WTC11 (cell line): ENCODE measurements around the gene FOXJ3. TPM values are rescaled to one million over a fixed set of nuclear protein-coding genes. Genes with fewer than 3 reads are reported as not detected.

Source experiments
- ATAC-seq: fragments of 200-7000 bp; cut with Tn5 transposase; 2 replicates; pipeline ENCODE4 v1.10.0; 2021; ENCODE audit warnings: mild to moderate bottlenecking, moderate library complexity
- CTCF ChIA-PET: fragments of 300-600 bp; sonication (Branson Sonifier 250); formaldehyde crosslinking; loops from one replicate; lab custom pipeline; 2021; ENCODE audit warnings: antibody characterized with exemption; lab: Charles Lee
- POLR2A ChIA-PET: fragments of 350-600 bp; sonication (Branson Sonifier 250); formaldehyde crosslinking; loops from one replicate; lab custom pipeline; 2021; ENCODE audit warnings: antibody characterized with exemption; lab: Charles Lee
- DNase-seq: peaks from one replicate; pipeline ENCODE4 v3.0.0; 2021; ENCODE audit warnings: low spot score
- H3K27ac Mint-ChIP-seq: 2 replicates; pipeline ENCODE4 v1.8.0; 2021; ENCODE audit warnings: mixed read lengths
- H3K27me3 Mint-ChIP-seq: 2 replicates; pipeline ENCODE4 v1.8.0; 2021; ENCODE audit warnings: low read depth, mild to moderate bottlenecking, moderate library complexity, mixed read lengths
- H3K36me3 Mint-ChIP-seq: 2 replicates; pipeline ENCODE4 v1.8.0; 2021; ENCODE audit warnings: mixed read lengths
- H3K4me1 Mint-ChIP-seq: 2 replicates; pipeline ENCODE4 v1.8.0; 2022; ENCODE audit warnings: mixed read lengths
- H3K4me3 Mint-ChIP-seq: 2 replicates; pipeline ENCODE4 v1.8.0; 2021; ENCODE audit warnings: mild to moderate bottlenecking, moderate library complexity, mixed read lengths
- H3K9me3 Mint-ChIP-seq: 2 replicates; pipeline ENCODE4 v1.8.0; 2021; ENCODE audit warnings: mixed read lengths
- ARID4B ChIP-seq: sonication (generic); formaldehyde crosslinking; IDR thresholded peaks from 2 replicates; pipeline ENCODE4 v1.8.0; 2023; ENCODE audit warnings: missing genetic modification reagents, mild to moderate bottlenecking, borderline replicate concordance
- ATF1 ChIP-seq: sonication (generic); formaldehyde crosslinking; IDR thresholded peaks from 2 replicates; pipeline ENCODE4 v1.8.1; 2023; ENCODE audit warnings: mild to moderate bottlenecking, moderate library complexity, missing genetic modification reagents
- CREM ChIP-seq: sonication (generic); formaldehyde crosslinking; IDR thresholded peaks from 2 replicates; pipeline ENCODE4 v1.8.1; 2022; ENCODE audit warnings: mild to moderate bottlenecking, missing genetic modification reagents, moderate library complexity
- CTCF ChIP-seq: fragments of 200-600 bp; IDR thresholded peaks from 2 replicates; pipeline ENCODE4 v1.8.0; 2022; ENCODE audit warnings: antibody characterized with exemption
- FOXP1 ChIP-seq: sonication (generic); formaldehyde crosslinking; IDR thresholded peaks from 2 replicates; pipeline ENCODE4 v1.8.0; 2022; ENCODE audit warnings: missing genetic modification reagents, mild to moderate bottlenecking, moderate library complexity, borderline replicate concordance
- FOXP4 ChIP-seq: sonication (generic); formaldehyde crosslinking; IDR thresholded peaks from 2 replicates; pipeline ENCODE4 v1.8.0; 2022; ENCODE audit warnings: mild to moderate bottlenecking, missing genetic modification reagents
- GTF2I ChIP-seq: fragments of 250-450 bp; sonication (Bioruptor Pico); conservative IDR thresholded peaks from 2 replicates; pipeline ENCODE4 v1.4.0; 2021; ENCODE audit warnings: mild to moderate bottlenecking
- IRF1 ChIP-seq: sonication (generic); formaldehyde crosslinking; IDR thresholded peaks from 2 replicates; pipeline ENCODE4 v1.8.0; 2023; ENCODE audit warnings: missing genetic modification reagents
- RORB ChIP-seq: fragments of 250-450 bp; sonication (Bioruptor Pico); IDR thresholded peaks from 2 replicates; pipeline ENCODE4 v1.9.0; 2021; ENCODE audit warnings: mild to moderate bottlenecking
- SOX15 ChIP-seq: fragments of 250-450 bp; sonication (Bioruptor Pico); IDR thresholded peaks from 2 replicates; pipeline ENCODE4 v1.9.0; 2021; ENCODE audit warnings: mild to moderate bottlenecking
- TCF7 ChIP-seq: sonication (generic); formaldehyde crosslinking; IDR thresholded peaks from 2 replicates; pipeline ENCODE4 v1.8.0; 2022; ENCODE audit warnings: mild to moderate bottlenecking, low read depth, missing genetic modification reagents, moderate library complexity
- TEAD1 ChIP-seq: sonication (generic); formaldehyde crosslinking; IDR thresholded peaks from 2 replicates; pipeline ENCODE4 v1.8.0; 2022; ENCODE audit warnings: mild to moderate bottlenecking, missing genetic modification reagents
- TP53 ChIP-seq: sonication (generic); formaldehyde crosslinking; IDR thresholded peaks from 2 replicates; pipeline ENCODE4 v1.8.1; 2023; ENCODE audit warnings: mild to moderate bottlenecking, missing genetic modification reagents
- ZBTB21 ChIP-seq: sonication (generic); formaldehyde crosslinking; IDR thresholded peaks from 2 replicates; pipeline ENCODE4 v1.8.1; 2023; ENCODE audit warnings: mild to moderate bottlenecking, missing genetic modification reagents, borderline replicate concordance
- ZNF121 ChIP-seq: sonication (generic); formaldehyde crosslinking; IDR thresholded peaks from 2 replicates; pipeline ENCODE4 v1.8.0; 2023; ENCODE audit warnings: missing genetic modification reagents
- ZNF219 ChIP-seq: sonication (generic); formaldehyde crosslinking; IDR thresholded peaks from 2 replicates; pipeline ENCODE4 v1.8.0; 2023; ENCODE audit warnings: missing genetic modification reagents, mild to moderate bottlenecking, borderline replicate concordance
- ZNF532 ChIP-seq: fragments of 250-450 bp; sonication (Bioruptor Pico); IDR thresholded peaks from 2 replicates; pipeline ENCODE4 v1.9.0; 2021; ENCODE audit warnings: mild to moderate bottlenecking, borderline replicate concordance
- ZSCAN18 ChIP-seq: fragments of 250-450 bp; sonication (Bioruptor Pico); IDR thresholded peaks from 2 replicates; pipeline ENCODE4 v2.1.2; 2022; ENCODE audit warnings: mild to moderate bottlenecking, moderate library complexity
- total RNA-seq: library from RNA; stranded (reverse); gene quantifications from 3 replicates; pipeline ENCODE4 v1.2.3, GENCODE V29; 2021

The FOXJ3 gene
- total RNA-seq, 1 experiment from 2014 or later = 43.3 TPM

- no peaks in the 10 kb centered on the region for H3K9me3 Mint-ChIP-seq
- H3K4me1 Mint-ChIP-seq = peaks cover 10% of the 10 kb centered on the region
- H3K27me3 Mint-ChIP-seq = no peaks in the 10 kb centered on the region
- no peak overlapping the region for H3K27ac Mint-ChIP-seq
- H3K4me3 Mint-ChIP-seq = no peak overlapping the region
- POLR2A ChIA-PET = interaction anchor here (0.6 kb wide), 1 partner anchor 509 kb away, joined by 3 read pairs; the partner anchor contains the start of gene YBX1
- CTCF ChIA-PET = interaction anchor here (0.5 to 2.2 kb wide), 72 partner anchors 10 to 657 kb away, joined by 3 to 38 read pairs (median 4); partner anchors contain the start of genes C1orf50, CCDC30, GUCA2A and HIVEP3
- H3K36me3 Mint-ChIP-seq = no peaks in the 10 kb centered on the region
- ATAC-seq = peak; percentile 83
- no peak for TF ChIP-seq ZBTB21
- TF ChIP-seq FOXP4 = no peak
- peak; percentile 96 for TF ChIP-seq CTCF
- TF ChIP-seq ZNF532 (CRISPR knock-in tag) = no peak
- no peak for TF ChIP-seq TEAD1 (CRISPR knock-in tag)
- no peak for TF ChIP-seq GTF2I
- peak; percentile 82 for DNase-seq
Measured at GRCh38 chr1:42173155-42173933, 161.7 kb downstream of the FOXJ3 start.

- Mint-ChIP-seq H3K27ac (no peak overlapping the region; the same call in 1 of the 2 replicates), H3K4me1 (peaks cover 12% of the 10 kb centered on the region), H3K9me3 (no peaks in the 10 kb centered on the region), H3K36me3 (no peaks in the 10 kb centered on the region), H3K27me3 (no peaks in the 10 kb centered on the region), H3K4me3 (no peak overlapping the region)
- POLR2A ChIA-PET = interaction anchor here (0.6 kb wide), 1 partner anchor 510 kb away, joined by 3 read pairs; the partner anchor contains the start of gene YBX1
- ATAC-seq (no peak), DNase-seq (no peak)
- CTCF ChIA-PET = interaction anchor here (0.6 to 2.2 kb wide), 30 partner anchors 9 to 599 kb away, joined by 3 to 38 read pairs (median 5); partner anchors contain the start of genes CCDC30 and GUCA2A
- TF ChIP-seq CREM (CRISPR knock-in tag) (no peak), ZNF219 (CRISPR knock-in tag) (no peak), SOX15 (CRISPR knock-in tag) (no peak), GTF2I (no peak), RORB (no peak), ZSCAN18 (CRISPR knock-in tag) (no peak), ATF1 (CRISPR knock-in tag) (no peak), TCF7 (CRISPR knock-in tag) (no peak), TP53 (CRISPR knock-in tag) (no peak), ZNF121 (no peak), ARID4B (CRISPR knock-in tag) (no peak), FOXP1 (CRISPR knock-in tag) (no peak), IRF1 (CRISPR knock-in tag) (no peak)
Measured at GRCh38 chr1:42172381-42173133, 162.5 kb downstream of the FOXJ3 start.
